ENCODE results near the gene KCNIP4.

- TF ChIP-seq CTCF (IDR thresholded peaks at IDR 0.05) (no peak), POLR2A (IDR thresholded peaks at IDR 0.05) (no peak)
Measured at GRCh38 chr4:20698820-20699219, 1249.8 kb downstream of the KCNIP4 start.
